GM19035 (cell line): ENCODE measurements around the gene NDST1.
"Not testable (repeated sequence)": the region's sequence is repeated elsewhere in the genome, so short reads cannot be mapped to it uniquely, and the experiment has no call there.

ENCODE experiments used
- ATAC-seq: cut with Tn5 transposase; IDR thresholded peaks from one replicate; pipeline ENCODE4 v1.9.1; 2021; ENCODE audit not compliant: unreplicated experiment

Gene NDST1

GRCh38 chr5:150507474-150508276, at the start of gene NDST1:
NDST1 (plus strand) TSS chr5:150508131; CDS start chr5:150521255, 13,124 bp downstream.
- no peak for ATAC-seq

- ATAC-seq = peak; percentile 72
These were observed 49.0 kb upstream of the NDST1 start for GRCh38 chr5:150458802-150459557.

GRCh38 chr5:150460781-150461180, 47.1 kb upstream of the NDST1 start:
- ATAC-seq = peak; percentile 9

- peak; percentile 79 for ATAC-seq
These were observed 46.7 kb upstream of the NDST1 start for GRCh38 chr5:150461231-150461630.

- no peak for ATAC-seq
These were observed 43.3 kb upstream of the NDST1 start for GRCh38 chr5:150464554-150465012.

- no peak for ATAC-seq
These were observed 42.0 kb upstream of the NDST1 start for GRCh38 chr5:150465927-150466326.

GRCh38 chr5:150468206-150468605, 39.7 kb upstream of the NDST1 start:
- ATAC-seq = no peak

- ATAC-seq = no peak
These were observed 38.0 kb upstream of the NDST1 start for GRCh38 chr5:150469718-150470469.

- ATAC-seq = no peak
These were observed 34.1 kb upstream of the NDST1 start for GRCh38 chr5:150473673-150474358.

- ATAC-seq = not testable (repeated sequence)
These were observed 31.4 kb upstream of the NDST1 start for GRCh38 chr5:150476568-150476967.

- no peak for ATAC-seq
These were observed 28.5 kb upstream of the NDST1 start for GRCh38 chr5:150479416-150479815.

- ATAC-seq = no peak
These were observed 26.3 kb upstream of the NDST1 start for GRCh38 chr5:150481708-150481965.

- no peak for ATAC-seq
These were observed 25.9 kb upstream of the NDST1 start for GRCh38 chr5:150481972-150482406.

GRCh38 chr5:150484964-150485692, 22.8 kb upstream of the NDST1 start:
- no peak for ATAC-seq

GRCh38 chr5:150485693-150486401, 22.1 kb upstream of the NDST1 start:
- ATAC-seq = peak; percentile 18

- ATAC-seq = peak; percentile 29
These were observed 21.3 kb upstream of the NDST1 start for GRCh38 chr5:150486402-150487198.

- ATAC-seq = no peak
These were observed 20.5 kb upstream of the NDST1 start for GRCh38 chr5:150487199-150488061.
